NB4 (cell line): ENCODE measurements around the gene SKAP1.

Source experiments
- CTCF ChIP-seq: IDR thresholded peaks from one replicate; pipeline ENCODE4 v1.5.1; 2012; ENCODE audit warnings: low read depth, low read length
- POLR2A ChIP-seq: IDR thresholded peaks from 2 replicates; pipeline ENCODE4 v1.6.1; 2011; ENCODE audit warnings: mild to moderate bottlenecking; ENCODE audit not compliant: insufficient read length; ENCODE audit errors: extremely low read depth

- TF ChIP-seq POLR2A (no peak), CTCF (no peak)
Observed at GRCh38 chr17:48333034-48333530, 96.9 kb downstream of the SKAP1 start.
